Measurements from ENCODE around the gene TNNT3. TPM values are rescaled to one million over a fixed set of nuclear protein-coding genes. Genes with fewer than 3 reads are reported as not detected.

Gene TNNT3
- total RNA-seq, 3 donors from 2014 or later: 0.72 to 2.7 TPM; not detected in 1

DNA sequence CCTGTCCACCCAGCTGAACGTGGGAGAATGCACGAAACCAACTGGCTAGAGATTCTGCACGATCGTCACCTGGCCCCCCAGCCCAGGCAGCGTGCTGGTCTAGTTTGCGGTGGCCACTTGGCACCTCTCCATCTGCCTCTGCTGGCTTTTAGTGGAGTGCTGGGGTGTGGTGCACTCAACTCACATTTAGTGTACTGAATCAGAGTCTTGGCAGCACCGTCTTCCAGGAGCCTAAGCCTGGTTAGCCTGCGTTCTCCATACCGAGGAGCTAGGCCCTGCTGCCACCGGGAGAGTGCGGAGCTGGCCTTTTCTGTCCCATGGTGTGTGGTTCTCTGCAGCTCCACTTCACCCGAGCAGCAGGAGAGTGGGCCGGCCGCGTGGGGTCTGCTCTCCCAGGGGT, 30.4 kb downstream of the TNNT3 start:
- DNase-seq (no peak), ATAC-seq (no peak)
- H3K4me1 ChIP-seq (ENCODE audit: low read depth): no peaks in the 10 kb centered on the region
- intact Hi-C loops (cut with DNase I, micrococcal nuclease): no loop called here
- H3K36me3 ChIP-seq (ENCODE audit: low read depth): no peaks in the 10 kb centered on the region
- H3K4me3 ChIP-seq: no peak overlapping the region
- TF ChIP-seq CTCF (IDR thresholded peaks at IDR 0.05): no peak
- H3K9me3 ChIP-seq: no peaks in the 10 kb centered on the region

- DNase-seq (peak in 1 of 3 donors; percentile 8), ATAC-seq (no peak)
- Histone ChIP-seq H3K4me1 (ENCODE audit: low read depth) (no peaks in the 10 kb centered on the region), H3K4me3 (no peak overlapping the region), H3K36me3 (ENCODE audit: low read depth) (no peaks in the 10 kb centered on the region), H3K9me3 (no peaks in the 10 kb centered on the region)
- TF ChIP-seq CTCF (IDR thresholded peaks at IDR 0.05): no peak
- intact Hi-C loops (cut with DNase I, micrococcal nuclease): no loop called here
Measured at GRCh38 chr11:1952806-1953482, 33.4 kb downstream of the TNNT3 start.

DNA sequence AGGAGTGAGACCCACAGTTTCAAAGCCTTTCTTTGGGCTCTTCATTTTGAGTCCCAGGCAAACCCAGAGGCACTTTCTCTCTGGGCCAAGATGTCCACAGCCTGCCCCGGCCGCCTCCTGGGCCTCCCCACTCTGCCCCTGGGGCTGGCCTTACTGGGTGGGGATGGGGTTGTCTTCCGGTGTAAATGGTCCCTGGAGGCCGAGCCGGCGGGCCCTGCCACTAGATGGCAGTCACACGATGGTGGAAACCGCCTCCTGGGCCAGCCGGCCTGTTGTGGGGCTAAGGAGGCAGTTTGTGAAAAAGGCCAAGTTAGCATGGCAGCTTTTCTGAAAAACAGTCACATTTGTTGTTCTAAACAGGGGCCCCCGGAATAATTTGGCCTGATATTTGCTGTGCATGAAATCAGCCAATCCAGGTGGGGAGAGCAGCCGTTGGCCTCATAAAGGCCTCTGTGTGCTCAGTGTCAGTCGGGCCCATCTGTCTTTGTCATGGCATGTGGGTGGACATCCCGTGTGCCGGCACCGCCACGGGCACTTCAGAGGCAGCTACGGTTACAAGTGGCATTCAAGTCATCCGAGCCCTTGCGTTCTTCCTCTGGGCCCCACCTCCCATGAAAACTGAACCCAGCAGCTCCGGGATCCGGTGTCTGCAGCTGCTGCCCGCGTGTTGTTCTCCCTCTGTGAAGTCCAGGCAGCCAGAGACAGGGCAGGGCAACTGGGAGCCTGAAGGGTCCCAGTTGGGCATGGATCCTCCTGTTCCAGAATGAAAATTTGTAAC, 34.2 kb downstream of the TNNT3 start:
- DNase-seq: peak; percentile 3 to 44 (median 33)
- Histone ChIP-seq H3K4me1 (ENCODE audit: low read depth) (no peaks in the 10 kb centered on the region), H3K36me3 (ENCODE audit: low read depth) (no peaks in the 10 kb centered on the region), H3K9me3 (no peaks in the 10 kb centered on the region), H3K4me3 (no peak overlapping the region)
- intact Hi-C loops (cut with DNase I, micrococcal nuclease): no loop called here
- peak; percentile 78 for ATAC-seq
- peak; percentile 12 for TF ChIP-seq CTCF (IDR thresholded peaks at IDR 0.05)

DNA sequence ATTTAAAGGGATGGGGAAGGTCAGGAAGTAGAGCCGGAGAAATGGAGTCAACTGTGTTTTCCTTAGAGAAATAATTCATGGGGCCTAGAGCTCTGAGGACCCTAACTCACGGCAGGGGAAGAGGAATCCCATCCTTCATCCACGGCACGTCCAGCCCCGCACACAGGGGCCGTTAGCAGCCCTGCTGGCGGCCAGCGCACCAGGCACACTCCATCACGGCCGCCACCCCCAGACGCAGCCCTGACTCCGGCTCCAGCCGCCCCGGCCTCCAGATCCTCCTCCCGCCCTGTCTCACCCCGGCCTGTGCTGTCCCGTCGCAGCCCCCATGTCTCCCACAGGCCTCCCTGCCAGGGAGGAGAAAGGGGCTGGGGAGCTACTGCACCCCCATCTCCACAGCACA, 38.9 kb downstream of the TNNT3 start:
- no peak for DNase-seq

DNA sequence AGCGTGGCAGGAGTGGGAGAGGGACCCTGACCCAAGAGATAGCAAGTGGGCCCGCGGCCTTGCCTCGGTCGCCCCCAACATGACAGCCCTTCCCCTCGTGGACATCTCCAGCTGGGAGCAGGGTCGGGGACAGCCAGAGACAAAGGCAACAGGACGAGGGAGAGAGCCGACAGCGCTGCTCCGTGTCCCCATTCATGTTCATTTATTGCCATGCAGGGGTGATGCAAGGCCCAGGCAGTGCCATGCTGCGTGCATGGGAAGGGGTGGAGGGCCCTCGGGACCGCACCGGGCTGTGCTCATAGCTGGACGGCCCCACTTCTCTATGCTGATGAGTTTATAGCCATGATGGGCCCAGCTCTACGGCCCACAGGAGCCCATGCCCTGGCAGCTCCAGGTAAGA, 40.3 kb downstream of the TNNT3 start:
- H3K4me1 ChIP-seq (ENCODE audit: low read depth): no peaks in the 10 kb centered on the region
- no peak for DNase-seq
- TF ChIP-seq CTCF (IDR thresholded peaks at IDR 0.05): no peak
- ATAC-seq: no peak
- H3K9me3 ChIP-seq: no peaks in the 10 kb centered on the region
- no peak overlapping the region for H3K4me3 ChIP-seq
- no peaks in the 10 kb centered on the region for H3K36me3 ChIP-seq (ENCODE audit: low read depth)
- intact Hi-C loops (cut with DNase I, micrococcal nuclease): no loop called here

More for the DNA sequence above, 38.9 kb downstream of the TNNT3 start:
- intact Hi-C loops (cut with DNase I, micrococcal nuclease): no loop called here
- TF ChIP-seq CTCF (IDR thresholded peaks at IDR 0.05): no peak
- Histone ChIP-seq H3K4me3 (no peak overlapping the region), H3K36me3 (ENCODE audit: low read depth) (no peaks in the 10 kb centered on the region), H3K4me1 (ENCODE audit: low read depth) (no peaks in the 10 kb centered on the region), H3K9me3 (no peaks in the 10 kb centered on the region)
- no peak for ATAC-seq
